Non-pigmented ciliary epithelial cell (primary cell): ENCODE results near the gene CCNQ.

Source experiments
- DNase-seq: peaks from one replicate; pipeline ENCODE4 v3.0.0-alpha.2; 2010; ENCODE audit warnings: low read depth

Gene CCNQ

DNA sequence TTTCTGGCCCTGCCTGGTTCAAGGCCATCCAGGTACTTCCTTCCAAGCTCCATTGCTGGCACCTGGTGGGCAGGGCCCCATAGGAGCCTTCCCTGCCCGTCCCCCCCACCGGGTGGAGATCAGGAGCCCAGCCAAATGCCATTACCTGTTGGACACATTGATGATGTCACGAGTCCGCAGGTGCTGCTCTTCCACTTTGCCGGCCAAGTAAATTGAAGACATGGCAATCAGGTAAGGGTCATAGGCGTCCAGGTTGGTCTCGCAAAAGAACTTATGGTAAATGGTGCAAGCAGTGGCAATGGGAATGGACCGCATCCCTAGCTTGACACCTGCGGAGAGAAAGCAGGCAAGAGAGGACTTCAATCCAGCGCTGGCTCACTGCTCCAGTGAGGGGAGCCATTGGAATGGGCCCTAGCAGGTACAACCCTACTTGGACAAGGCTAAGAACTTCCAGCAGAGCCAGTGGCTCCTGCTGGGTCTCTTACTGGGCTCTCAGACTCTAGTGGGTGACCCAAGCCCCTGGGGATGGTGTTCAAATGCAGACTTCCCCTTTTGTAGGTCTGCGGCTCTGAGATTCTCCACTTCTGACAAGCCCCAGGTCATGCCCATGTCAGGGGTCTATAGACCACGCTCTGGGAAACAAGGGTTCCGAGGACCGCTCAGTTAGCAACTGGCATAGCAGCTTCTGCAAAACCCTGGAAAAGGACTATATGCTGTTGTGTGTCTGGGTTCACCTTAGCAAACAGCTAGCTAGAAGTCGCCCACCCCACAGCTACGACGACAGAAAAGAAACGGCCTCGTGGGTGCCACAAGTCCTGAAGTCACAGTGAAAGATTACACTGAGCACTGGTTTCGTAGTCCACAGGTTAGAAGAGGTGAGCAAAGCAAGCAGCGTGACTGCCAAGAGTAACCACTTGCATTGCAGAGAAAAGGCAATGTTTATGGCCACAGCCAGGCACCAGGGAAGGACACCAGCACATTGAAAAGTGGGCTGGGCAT lies 2.8 kb downstream of the CCNQ start:
- DNase-seq, result no peak

DNA sequence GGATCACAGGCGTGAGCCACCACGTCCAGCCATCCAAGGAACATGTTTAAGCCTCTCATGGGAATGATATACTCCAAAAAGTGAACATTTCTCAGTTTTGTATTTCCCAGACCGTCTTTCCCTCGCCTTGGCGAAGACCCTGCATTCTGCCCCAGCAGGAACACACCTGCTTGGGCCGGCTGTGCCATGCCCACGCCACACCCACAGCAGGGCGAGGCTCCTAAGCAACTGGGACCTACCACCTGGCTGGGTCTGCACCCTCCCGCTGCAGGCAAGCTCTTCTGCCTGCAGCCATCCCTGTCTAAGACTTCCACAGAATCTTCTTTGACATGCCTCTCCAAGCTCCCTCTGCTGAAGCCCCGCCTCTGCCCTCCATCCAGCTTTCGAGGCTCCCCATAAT lies 3.6 kb downstream of the CCNQ start:
- DNase-seq, result no peak

DNA sequence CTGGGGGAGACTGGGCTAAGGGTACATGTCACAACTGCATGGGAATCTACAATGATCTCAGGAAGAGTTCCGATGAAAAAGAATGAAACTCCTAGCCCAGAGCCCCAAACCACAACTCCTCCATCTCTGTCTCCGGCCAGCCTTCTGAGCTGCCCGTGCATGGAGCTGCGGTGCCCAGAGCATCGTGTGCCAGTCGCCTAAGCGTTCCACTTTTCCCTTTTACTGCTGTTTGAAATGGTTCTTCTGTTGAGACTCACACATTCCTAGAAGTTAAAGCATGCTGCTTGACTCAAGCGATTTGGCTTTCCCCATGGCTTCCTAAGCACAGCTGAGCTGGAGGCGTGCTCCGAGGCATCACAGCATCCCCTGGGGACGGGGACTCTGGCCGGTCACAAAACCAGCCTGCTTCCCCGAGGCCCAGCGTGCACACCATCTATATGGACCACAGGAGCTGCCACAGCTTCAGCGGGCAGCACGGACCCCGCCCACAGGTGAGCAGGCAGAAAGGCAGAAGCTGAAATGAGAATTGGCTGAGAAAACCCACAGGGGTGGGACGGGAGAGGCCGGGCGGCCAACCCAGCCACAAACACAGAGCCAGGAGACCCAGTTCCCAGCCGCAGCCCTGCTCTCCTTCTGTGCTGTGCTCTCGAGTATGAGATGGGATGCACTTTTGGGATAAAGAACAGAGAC lies 5.0 kb downstream of the CCNQ start:
- DNase-seq, result no peak

DNA sequence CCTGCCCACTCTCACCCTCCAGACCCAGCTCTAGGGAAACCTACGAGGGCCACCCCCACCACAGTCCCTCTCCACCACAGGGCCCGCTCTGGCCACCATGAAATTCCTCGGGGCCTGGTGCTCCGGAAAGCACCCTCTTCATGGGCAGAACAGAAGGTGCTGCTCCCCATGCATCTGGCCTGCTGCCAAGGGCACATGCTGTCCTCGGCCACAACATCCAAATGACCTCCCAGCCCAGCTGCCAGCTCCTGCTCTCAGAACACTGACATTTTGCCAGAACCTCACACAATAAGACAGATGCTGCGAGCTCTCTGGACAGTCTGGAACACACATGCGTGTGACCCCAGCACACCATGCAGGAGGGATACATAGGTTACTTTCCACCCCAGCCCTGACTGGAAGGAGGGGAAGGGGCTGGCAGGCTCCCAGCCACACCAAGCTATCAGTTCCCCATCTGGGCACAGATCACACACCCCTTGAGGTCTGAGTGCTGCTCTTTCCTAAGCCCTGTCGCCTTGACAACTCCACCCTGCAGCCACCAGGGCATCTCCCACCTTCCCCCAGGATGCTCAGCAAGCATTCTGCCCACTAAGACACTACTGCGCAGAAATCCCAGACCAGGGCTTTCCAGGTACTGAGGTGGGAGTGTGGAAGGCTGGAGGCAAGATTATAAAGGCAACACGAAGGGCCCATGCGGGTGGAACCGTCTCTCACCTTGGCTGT lies 5.8 kb downstream of the CCNQ start:
- no peak for DNase-seq

DNA sequence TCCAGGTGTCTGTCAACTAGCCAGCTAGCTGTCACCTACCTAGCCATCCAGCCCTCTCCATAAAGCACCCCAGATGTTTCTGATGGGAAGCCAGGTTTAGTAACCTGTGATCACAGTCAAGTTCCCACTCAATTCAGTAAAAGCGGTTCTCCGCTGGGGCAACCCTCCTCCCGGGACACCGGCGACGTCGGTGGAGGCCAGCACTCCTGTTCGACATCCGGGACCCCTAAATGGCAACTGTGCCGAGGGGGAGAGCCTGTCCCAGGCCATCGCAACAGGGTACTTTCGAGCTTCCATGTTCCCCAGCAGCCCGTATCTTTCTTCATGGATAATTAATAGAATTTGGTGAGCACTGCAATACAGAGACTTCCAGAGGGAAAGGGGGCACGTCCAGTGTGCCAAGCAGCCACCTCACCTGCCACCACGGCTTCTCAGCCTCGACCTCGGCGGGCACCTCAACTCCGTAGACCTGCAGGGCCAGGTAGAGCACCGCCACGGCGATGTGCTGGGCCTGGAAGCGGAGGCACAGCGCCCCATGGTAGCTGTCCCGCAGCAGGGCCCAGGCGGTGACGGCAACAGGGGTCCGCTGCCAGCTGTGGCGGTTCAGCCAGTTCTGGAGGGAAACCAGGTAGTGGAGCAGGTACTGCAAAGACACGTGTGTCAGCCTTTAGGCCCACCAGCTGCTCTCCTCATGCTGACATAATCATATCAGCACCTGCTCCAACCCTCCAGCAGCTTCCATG lies 6.7 kb downstream of the CCNQ start:
- DNase-seq, result no peak

DNA sequence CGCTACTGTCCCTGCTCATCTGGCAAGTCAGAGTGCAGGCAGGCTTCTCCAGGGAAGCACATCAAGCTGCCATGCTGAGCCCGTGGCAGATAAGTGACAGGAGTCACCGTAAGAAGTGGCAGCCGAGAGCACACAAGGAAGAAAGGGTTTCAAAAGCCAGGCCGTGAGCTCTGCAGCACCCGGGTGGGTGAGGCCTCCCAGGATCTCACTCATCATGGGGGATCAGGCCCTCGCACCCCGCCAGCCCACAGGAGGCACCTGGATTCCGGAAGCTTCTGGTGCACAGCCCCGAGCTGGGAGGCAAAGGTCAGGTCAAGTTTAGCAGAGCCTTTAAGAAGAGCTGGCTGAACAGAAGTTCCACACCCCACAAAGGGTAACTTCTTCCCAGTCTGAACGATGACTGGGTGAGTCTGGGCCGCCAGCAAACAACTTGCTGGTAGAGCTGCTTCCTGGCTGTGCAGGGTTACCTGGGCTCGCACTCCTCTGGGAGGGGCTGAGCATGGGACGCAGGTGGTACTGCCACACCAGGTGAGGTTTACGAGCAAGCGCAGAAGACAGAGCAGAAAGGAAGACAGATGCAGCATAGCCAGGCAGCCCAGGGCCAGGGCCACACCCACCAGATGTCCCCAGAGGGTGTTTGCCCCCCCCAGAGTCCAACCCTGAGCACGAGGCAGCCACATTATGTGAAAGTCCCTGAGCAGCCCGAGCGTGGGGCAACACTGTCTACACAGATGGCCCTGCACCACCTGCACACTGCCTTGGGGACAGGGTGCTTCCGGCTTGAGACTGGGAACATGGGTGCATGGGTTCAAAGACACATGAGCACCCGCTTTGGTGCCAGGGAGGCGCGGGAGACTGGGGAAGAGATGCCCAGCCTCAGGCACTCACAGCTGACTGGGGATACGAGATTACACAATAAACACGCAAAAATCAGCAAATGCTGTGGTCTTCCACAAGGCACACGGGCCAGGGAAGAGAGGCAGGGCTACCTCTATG lies 7.7 kb downstream of the CCNQ start:
- no peak for DNase-seq

DNA sequence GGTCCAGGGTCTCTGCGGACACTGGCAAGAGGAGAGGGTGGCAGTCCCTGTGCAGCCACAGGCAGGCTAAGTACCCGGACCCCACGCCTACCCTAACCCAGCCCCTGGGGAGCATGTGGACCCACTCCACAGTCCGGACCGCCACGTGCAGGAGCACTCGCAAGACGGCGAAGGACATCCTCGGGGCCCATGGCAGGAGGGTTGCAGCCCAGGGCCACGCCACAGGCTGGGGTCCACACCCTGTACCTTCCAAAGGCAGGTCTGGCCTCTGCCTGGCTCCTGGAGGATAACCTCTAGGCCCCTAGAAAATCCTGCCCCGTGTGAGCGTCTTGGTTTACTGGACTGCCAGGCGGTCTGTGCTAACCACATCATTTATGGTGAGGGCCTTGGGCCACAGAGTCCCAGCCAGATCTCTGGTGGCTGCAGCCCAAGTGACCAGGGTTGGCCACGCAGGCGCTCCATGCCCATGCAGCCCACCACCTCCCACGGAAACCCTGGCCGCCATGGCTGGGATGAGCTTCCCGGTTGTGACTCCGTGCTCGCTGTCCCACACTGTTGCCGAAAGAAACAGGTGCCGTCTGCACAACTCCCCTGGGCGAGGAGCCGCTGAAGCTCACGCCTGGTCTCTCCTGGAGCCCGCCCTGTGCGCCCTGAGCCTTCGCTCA lies 10.0 kb downstream of the CCNQ start:
- no peak for DNase-seq

DNA sequence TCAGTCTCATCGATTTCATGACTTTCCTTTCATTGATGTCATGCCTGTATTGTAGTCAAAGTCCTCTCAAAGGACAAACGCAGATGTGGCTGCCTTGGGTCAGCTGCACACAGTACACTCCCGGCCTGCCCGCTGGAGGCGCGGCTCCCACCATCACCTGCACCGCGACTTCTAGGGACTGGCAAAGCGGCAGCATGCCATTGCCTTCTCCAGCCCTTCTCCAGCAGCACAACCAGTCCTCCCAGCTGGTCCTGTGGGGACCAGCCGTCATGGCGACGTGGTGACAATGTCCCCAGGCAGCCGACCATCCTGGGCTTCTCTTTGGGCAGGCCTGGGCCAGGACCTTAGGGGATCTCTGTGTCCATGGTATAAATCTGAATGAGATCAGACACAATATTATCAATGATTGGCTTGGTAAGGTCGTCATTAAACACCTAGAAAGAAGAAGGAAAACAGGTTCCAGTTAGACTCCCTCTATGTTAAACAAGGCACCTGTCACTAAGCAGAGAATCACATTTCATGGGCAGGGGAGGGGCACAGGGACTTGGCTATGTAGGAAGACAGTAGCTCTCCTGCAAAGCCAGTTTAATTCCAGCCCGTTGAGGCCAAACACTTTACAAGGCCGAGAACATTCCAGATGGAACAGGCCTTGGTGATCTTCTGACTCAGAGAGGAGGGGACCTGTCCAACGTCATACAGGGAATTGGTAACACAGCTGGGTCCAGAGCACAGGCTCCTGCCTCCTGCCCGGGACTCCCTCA lies 10.7 kb downstream of the CCNQ start:
- no peak for DNase-seq

DNA sequence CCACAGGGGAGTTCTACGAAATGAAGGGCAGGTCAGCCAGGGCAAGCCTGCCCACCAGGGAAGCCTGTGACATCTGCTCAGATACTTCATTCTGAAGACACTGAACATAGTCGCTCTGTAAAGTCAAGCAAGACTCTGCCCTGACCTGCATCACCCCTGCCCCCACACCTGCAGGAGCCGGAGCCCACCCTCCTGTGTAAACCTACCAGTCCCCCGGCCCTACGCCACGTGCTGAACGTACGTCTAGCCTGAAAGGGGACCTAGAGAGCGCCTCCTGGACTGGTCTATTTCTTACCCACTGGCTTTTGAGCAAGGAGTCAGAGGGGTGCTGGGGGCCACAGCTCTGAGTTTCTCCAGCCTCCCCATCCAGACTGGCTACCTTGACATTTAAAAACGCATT lies 11.6 kb downstream of the CCNQ start:
- no peak for DNase-seq

DNA sequence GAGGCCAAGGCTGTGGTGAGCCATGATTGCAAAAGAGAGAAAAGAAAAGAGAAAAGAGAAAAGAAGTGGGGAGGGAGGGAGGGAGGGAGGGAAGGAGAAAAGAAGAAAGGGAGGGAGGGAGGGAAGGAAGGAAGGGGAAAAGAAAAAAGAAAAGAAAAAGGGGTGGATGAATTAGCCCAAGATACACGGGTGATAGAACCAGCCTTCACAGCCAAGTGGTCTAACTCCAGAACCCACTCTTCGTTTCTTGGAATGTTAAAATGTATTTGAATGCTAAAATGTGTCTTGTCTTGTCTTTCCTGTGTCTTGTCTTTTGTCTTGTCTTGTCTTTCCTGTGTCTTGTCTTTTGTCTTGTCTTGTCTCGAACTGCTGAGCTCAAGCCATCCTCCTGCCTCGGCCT lies 13.1 kb downstream of the CCNQ start:
- DNase-seq, result no peak

DNA sequence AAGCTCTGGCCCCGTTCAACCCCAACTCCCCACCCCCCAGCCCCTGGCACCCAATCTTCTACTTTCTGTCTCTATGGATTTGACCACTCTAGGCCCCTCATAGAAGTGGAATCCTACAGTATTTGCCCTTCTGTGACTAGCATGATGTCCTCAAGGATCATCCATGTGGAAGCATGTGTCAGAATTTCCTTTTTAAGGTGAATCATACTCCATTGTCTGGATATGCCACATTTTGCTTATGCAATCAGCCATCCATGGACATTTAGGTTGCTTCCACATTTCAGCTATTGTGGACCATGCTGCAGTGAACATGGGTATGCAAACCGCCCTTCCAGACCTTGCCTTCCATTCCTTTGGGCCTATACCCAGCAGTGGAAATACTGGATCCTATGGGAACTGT lies 15.5 kb downstream of the CCNQ start:
- no peak for DNase-seq

DNA sequence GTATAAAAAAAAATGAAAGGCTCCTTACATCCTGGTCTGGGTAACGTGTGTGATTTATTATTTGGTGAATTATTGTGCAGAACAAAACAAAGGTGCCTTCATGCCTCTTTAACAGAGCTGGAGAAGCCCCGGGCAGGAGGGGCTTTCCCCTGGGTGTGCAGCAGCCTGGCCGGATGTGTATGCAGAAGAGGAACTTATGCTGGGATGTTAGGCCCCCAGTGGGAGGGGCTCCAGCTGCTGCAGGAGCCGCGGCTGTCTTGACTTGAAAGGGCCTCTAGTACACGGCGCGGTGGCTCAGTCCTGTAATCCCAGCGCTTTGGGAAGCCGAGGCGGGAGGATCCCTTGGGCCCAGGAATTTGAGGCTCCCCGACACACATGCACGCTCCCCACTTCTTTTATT lies 16.0 kb downstream of the CCNQ start:
- DNase-seq, result no peak

DNA sequence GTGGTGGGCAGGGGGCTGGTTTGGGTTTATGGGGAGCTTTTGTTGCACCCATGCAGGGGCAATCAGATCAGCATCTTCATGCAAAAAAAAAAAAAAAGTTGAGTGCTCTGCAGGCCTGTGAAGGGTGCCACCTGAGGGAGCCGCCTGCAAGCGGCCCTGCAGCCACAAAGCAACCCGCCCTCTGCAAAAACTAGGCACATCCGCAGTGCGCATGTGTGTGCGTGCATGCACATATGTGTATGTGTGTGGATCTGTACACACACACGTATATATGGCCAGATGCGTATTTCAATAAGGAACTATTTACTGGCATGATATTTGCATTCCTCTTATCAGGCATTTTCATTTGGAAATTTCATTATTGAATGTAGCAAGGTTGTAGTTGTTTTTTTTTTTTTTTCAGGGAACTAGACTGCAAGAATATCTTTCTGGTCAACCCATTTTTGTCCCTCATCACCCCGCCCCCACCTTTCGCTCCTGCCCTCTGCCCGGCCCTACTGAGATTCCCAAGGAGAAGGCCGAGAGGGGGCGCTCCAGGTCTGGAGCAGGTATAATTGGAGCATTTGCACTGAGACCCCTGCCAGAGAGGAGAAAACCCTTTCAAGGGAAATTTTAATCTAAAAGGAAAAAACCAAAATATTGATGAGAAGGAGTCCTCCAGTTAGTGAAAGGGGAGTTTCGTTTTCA lies 18.1 kb downstream of the CCNQ start:
- DNase-seq, result no peak

DNA sequence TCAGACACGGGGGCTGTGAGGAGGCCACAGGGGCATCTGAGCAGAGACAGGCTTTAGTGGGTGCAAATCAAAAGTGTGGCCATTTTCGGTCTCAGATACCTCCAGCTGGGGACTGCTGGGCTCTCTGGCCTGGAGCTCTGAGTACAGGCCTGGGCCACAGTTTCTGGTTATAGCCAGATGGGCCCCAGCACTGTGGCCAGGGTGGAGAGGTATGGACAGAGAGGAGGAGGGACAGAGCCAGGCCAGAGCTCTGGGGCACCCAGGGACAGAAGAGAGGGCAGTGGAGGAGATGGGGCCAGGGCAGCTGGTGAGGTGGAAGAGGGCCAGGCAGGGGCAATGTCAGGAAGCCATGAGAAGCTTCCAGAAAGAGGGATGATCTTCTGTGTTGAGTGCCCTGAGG lies 20.1 kb downstream of the CCNQ start:
- no peak for DNase-seq

DNA sequence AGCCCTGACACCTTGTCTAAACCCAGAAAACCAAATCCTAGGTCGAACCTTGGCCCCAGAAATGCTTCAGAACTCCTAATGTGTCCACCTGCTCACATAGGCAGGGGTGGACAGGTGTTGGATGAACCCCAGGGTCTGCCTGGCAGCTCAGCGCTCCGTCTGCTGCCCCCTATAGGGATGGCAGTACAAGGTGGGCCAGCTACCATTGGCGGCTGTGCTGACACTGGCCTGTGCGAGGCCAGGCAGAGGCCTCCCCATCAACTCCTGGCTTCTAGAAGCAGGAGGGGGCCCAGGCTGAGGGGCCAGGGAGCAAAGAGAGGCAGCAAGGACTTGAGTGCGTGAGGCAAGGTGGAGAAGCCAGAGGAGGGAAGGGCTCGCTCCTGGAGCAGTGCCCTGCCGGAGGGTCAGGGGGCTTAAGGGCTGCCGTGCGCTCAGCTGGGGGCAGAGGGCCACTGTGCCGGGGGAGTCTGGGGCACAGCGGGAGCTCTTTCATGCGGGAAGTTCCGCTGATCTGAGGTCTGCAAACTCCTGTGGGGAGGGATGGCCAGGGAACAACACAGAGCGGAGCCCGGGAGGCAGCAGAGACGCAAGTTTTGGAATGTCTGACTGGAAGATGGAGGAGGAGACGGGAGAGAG lies 20.6 kb downstream of the CCNQ start:
- DNase-seq, result no peak

DNA sequence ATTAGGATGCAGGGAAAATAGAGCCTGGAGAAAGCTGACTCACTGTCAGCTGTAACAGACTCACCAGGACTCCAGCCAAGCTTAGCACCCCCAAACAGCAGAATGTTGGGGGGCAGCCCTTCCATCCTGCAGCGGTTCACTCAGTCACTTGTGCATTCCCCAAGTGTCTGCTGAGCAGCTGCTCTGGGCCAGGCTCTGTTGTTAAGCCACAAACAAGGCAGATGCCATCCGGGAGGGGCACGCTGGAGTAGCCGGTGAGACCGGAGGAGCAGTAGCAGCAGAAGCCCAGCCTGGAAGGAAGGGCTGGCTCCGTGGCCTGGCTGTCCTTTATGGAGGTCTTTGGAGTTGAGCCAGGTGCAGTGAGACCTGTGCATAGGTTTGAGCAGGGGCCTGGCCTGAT lies 22.0 kb downstream of the CCNQ start:
- DNase-seq, result no peak

DNA sequence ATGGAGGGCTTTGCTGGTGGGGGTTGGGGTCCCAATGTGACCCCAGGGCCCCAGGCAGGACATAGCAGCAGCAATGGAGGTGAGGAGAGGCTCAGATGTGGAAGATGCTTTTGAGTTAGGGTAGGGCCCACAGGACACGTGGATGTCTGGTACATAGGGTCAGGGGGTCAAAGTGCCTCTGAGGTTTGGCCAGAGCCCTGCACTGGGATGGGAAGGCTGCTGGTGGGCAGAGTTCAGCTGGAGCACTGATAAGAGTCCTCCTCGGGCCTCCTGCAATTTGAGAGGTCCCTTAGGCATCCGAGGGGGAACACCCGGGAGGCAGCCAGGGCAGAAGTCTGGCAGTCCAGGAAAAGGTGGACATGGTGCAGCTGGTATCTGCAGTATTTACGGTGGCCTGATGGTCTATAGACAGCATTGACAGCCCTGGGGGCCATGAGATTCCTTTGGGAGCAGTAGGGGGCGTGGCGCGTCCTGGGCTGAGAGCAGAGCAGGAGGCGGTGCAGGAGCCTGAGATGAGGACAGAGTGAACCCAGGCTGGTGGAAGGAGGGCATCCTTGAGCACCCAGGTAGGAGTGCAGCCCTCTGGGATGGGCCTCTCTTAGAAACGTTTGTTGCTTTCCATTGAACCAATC lies 22.6 kb downstream of the CCNQ start:
- DNase-seq, result no peak

DNA sequence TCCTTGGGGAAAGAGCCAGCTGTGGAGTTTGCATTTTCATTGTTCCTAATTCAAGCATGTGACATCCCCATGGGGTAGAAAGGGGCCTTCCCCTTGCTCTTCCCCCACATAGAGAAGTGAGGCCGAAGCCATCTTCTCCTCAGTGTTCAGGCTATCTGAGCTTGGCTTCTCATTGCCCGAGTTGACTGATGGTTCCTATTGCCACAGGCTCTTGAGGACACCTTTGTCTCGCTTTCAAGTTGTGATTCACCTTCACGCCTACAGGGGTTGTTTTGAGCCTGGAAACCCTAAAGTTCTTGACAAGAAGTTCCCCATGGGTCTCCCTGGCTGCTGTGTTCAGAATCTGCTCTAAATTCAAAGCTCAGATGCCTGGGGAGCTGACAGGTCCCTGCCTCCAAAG lies 25.0 kb downstream of the CCNQ start:
- DNase-seq, result no peak
